ENCODE results near the gene KCTD11. TPM values are rescaled to one million over a fixed set of nuclear protein-coding genes. Genes with fewer than 3 reads are reported as not detected.
A peak's percentile ranks its signal among the peaks of the same experiment; 100 is the strongest.

Gene KCTD11
- total and polyA plus RNA-seq, 2 of the 13 experiments (the other 11 are each of a cell fraction or from before 2014, with no cell fraction given) = 1.6 to 2.6 TPM

DNA sequence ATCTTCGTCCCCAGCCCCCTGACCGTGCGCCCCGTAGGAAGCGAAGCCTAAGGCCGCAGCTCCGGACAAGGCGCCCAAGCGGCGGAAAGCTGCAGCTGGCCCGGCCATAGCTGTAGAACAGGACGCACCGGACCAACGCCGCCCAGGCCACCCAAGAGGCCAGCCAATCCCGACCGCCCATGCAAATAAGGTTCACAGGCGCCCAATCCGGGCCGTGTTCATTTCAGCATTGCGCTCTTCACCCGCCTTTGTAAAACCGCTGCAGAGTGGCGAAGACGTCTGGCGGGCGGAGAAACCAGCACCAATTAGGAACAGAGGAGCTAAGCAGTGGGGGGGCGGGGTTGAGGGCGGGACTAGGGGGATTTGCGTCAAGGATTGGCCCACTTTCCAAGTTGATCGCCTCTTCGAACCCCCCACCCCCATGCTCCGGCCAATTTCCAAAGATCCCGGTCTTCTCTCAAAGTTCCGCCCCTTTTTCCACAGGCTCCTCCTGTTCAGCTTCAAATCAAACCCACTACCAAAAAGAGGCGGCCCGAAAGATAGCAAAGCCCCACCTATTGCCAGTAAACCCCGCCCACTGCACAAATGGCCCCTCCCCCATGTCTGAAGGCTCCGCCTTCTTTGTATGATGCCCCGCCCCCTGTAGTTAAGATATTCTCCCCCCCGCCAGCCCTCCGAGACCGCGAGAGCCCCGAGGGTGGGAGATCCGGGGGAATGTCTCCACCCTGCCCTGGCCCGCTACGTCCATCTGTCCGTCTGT, 52.2 kb downstream of the KCTD11 start, which contains the start of gene TMEM256 (continued):
- TF ChIP-seq ZC3H4 (CRISPR knock-in tag; IDR thresholded peaks at IDR 0.05; ENCODE audit: borderline replicate concordance) = peak; percentile 7; the same call in 1 of the 2 replicates
- peak; percentile 28; the same call in 1 of the 2 replicates for TF ChIP-seq ZNF788 (CRISPR knock-in tag; IDR thresholded peaks at IDR 0.05; ENCODE audit: borderline replicate concordance)
- TF ChIP-seq MTF1 (CRISPR knock-in tag; IDR thresholded peaks at IDR 0.05) = no peak
- no peak for TF ChIP-seq MIER2 (CRISPR knock-in tag; IDR thresholded peaks at IDR 0.05)
- peak; percentile 48; the same call in 1 of the 2 replicates for TF ChIP-seq SMYD3 (CRISPR knock-in tag; IDR thresholded peaks at IDR 0.05)
- no peak for TF ChIP-seq ZNF567 (CRISPR knock-in tag; IDR thresholded peaks at IDR 0.05; ENCODE audit: borderline replicate concordance)
- no peak for TF ChIP-seq SIX1 (CRISPR knock-in tag; IDR thresholded peaks at IDR 0.05; ENCODE audit: borderline replicate concordance)
- no peak for TF ChIP-seq GRHL1 (CRISPR knock-in tag; conservative IDR thresholded peaks at IDR 0.05)
- 0 out of 2 replicates have a peak, but pooled peaks have one; percentile 7 for TF ChIP-seq ZNF543 (CRISPR knock-in tag; IDR thresholded peaks at IDR 0.05)
- TF ChIP-seq, protein P1, sequence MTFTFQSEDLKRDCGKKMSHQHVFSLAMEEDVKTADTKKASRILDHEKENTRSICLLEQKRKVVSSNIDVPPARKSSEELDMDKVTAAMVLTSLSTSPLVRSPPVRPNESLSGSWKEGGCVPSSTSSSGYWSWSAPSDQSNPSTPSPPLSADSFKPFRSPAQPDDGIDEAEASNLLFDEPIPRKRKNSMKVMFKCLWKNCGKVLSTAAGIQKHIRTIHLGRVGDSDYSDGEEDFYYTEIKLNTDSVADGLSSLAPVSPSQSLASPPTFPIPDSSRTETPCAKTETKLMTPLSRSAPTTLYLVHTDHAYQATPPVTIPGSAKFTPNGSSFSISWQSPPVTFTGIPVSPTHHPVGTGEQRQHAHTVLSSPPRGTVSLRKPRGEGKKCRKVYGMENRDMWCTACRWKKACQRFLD (CRISPR knock-in tag; IDR thresholded peaks at IDR 0.05; ENCODE audit: borderline replicate concordance) = no peak
- TF ChIP-seq, protein P2, sequence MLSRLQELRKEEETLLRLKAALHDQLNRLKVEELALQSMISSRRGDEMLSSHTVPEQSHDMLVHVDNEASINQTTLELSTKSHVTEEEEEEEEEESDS (CRISPR knock-in tag; IDR thresholded peaks at IDR 0.05; ENCODE audit: borderline replicate concordance) = peak; percentile 73; the same call in 1 of the 2 replicates
- no peak for TF ChIP-seq ZNF143 (CRISPR knock-in tag; IDR thresholded peaks at IDR 0.05)
- peak; percentile 36 for TF ChIP-seq IKZF4 (CRISPR knock-in tag; IDR thresholded peaks at IDR 0.05; ENCODE audit: borderline replicate concordance, low read depth, not compliant biosample characterization)
- no peak; the same call in 1 of the 2 replicates for TF ChIP-seq FOXC1 (CRISPR knock-in tag; IDR thresholded peaks at IDR 0.05; ENCODE audit: borderline replicate concordance)
- TF ChIP-seq CBX5 (CRISPR knock-in tag; IDR thresholded peaks at IDR 0.05; ENCODE audit: borderline replicate concordance) = no peak
- TF ChIP-seq TAF15 (IDR thresholded peaks at IDR 0.05; ENCODE audit: low read depth, low read length, poor library complexity, severe bottlenecking) = no peak
- TF ChIP-seq ARNTL (CRISPR knock-in tag; IDR thresholded peaks at IDR 0.05) = 0 out of 2 replicates have a peak, but pooled peaks have one; percentile 32
- TF ChIP-seq ZBTB42 (CRISPR knock-in tag; IDR thresholded peaks at IDR 0.05) = 0 out of 2 replicates have a peak, but pooled peaks have one; percentile 14
- peak; percentile 13; the same call in 1 of the 2 replicates for TF ChIP-seq FOSL2 (CRISPR knock-in tag; IDR thresholded peaks at IDR 0.05)
- no peak for TF ChIP-seq THAP9 (CRISPR knock-in tag; IDR thresholded peaks at IDR 0.05; ENCODE audit: borderline replicate concordance)
- TF ChIP-seq BRCA1 (CRISPR knock-in tag; IDR thresholded peaks at IDR 0.05) = 0 out of 2 replicates have a peak, but pooled peaks have one; percentile 64
- peak; percentile 16; the same call in 1 of the 2 replicates for TF ChIP-seq NR2C2 (CRISPR knock-in tag; IDR thresholded peaks at IDR 0.05; ENCODE audit: borderline replicate concordance)
- TF ChIP-seq PHF20 (CRISPR knock-in tag; IDR thresholded peaks at IDR 0.05) = no peak
- no peak for TF ChIP-seq ZNF44 (CRISPR knock-in tag; IDR thresholded peaks at IDR 0.05)
